GM10266 (cell line): ENCODE data around the gene CDH4.

ENCODE experiments used
- DNase-seq: peaks from one replicate; pipeline ENCODE4 v3.0.0; 2012; ENCODE audit errors: extremely low spot score
- CTCF ChIP-seq: IDR thresholded peaks from 2 replicates; pipeline ENCODE4 v1.5.1; 2012; ENCODE audit warnings: mild to moderate bottlenecking, low read depth; ENCODE audit not compliant: control insufficient read depth, insufficient read depth; ENCODE audit errors: missing control alignments

Gene CDH4

DNA sequence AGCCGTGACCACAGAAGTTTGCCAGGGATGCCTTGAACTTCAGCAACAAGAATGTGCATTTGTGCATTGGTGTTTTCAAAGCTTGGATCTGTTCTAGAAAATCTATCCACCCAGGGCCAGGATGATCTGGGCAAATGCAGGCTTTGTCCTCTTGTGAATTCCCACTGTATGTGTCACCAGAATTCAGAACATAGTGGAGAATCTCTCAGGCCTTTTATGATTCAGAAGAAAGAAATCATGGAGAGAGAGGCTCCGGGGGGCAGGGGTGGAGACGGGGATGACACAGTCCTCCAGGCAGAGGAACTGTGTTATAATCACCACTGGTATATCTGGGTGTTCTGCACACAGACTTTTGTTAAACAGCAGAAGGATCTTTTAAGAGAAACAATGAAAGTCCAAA lies 304.1 kb downstream of the CDH4 start:
- DNase-seq = no peak
- no peak for TF ChIP-seq CTCF

GRCh38 chr20:61556673-61557072 lies 304.6 kb downstream of the CDH4 start:
- DNase-seq = no peak
- TF ChIP-seq CTCF = no peak

DNA sequence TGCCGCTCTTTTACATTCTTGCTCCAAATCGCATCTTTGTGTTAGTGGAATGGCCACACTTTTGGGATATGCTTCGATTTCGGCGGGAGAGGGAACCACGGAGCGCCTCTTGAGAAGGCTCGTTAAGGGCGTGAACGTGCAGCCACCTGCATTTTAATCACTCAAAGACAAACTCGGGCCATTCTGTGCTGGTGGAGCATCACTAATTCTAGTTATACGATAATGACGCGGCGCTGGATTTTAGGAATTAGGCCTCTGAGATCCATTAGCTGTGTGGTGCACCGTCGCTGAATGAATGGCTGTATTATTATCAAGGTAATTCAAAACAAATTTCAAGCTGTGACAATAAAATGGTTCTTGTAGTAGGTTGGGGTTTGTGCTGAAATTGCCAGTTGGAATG lies 305.6 kb downstream of the CDH4 start:
- TF ChIP-seq CTCF = no peak
- DNase-seq = no peak

- no peak for DNase-seq
- no peak for TF ChIP-seq CTCF
Observed at GRCh38 chr20:61558726-61559125, 306.7 kb downstream of the CDH4 start.

- TF ChIP-seq CTCF = no peak
- DNase-seq = no peak
Observed at GRCh38 chr20:61559706-61560315, 307.8 kb downstream of the CDH4 start.

DNA sequence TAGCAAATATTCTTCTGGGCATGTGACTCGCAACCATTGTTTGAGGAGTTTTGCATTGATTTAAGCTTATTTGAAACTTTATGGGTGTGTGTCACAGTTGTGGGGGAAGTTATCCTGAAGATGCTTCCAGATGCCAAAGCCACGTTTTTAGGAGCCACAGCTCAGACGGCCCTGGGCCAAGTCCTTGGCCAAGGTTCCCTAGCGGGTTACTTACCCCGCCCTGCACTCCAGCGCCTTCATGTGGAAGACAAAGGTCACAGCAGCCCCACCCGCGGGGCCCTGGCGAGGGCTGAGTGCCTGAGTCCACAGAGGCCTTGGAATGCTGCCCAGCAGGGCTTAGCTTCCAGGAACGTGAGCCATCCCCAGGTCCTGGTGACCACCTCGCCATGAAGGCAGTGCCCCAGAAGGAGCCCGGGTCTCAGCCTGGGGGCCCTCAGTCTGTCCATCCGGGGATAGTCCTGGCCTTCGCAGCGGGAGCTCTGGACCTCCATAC lies 308.3 kb downstream of the CDH4 start:
- no peak for DNase-seq
- TF ChIP-seq CTCF = no peak

- TF ChIP-seq CTCF = no peak
- DNase-seq = no peak
Observed at GRCh38 chr20:61561111-61561830, 309.2 kb downstream of the CDH4 start.
